Sciatic nerve (tissue), 2 donors: ENCODE measurements around the gene C19orf25. TPM values are rescaled to one million over a fixed set of nuclear protein-coding genes. Genes with fewer than 3 reads are reported as not detected.
A peak's percentile ranks its signal among the peaks of the same experiment; 100 is the strongest.

Experiments used
- ATAC-seq: fragments of 200-7000 bp; cut with Tn5 transposase; one replicate; pipeline ENCODE4 v1.9.1; 2020; ENCODE audit warnings: mild to moderate bottlenecking, moderate library complexity
- DNase-seq: peaks from one replicate; pipeline ENCODE4 v3.0.0-alpha.2; 2020; ENCODE audit warnings: low spot score
- intact Hi-C: fragments of 100-400 bp; cut with DNase I; formaldehyde crosslinking; loops from one replicate; pipeline ENCODE4 v1.14.2; 2022
- total RNA-seq: library from RNA; stranded (reverse); fragmentation: NEBNext Ultra II Directional; extraction: Animal tissue kit (Norgen Biotek cat#: 25700); gene quantifications from one replicate; pipeline ENCODE4 v1.2.1, GENCODE V29; 2021
- donor health status: DM: no; HTN: no; CAD: no.
- donor health status: DM: no; HTN: no; CAD: no.

The C19orf25 gene
- total RNA-seq, 1 donor from 2014 or later: 22.1 TPM

- DNase-seq: peak; percentile 75
- intact Hi-C loops: no loop called here
- peak; percentile 3 for ATAC-seq
Measured at GRCh38 chr19:1455336-1456120, 23.5 kb downstream of the C19orf25 start.

DNA sequence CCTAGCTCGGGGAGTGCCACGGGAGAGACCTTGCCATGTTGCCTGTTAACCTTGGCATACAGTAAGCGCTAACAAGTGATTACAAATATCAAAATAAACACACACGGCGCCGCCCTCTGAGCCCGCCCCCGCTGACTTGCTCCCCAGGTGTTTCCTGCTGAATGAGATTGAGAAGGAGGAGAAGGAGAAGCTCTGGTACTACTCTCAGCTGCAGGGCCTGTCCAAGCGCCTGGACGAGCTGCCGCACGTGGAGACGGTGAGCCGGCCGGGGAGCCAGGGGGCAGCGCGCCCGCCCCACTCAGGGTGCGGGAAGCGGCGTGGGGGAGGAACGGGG, 24.0 kb downstream of the C19orf25 start:
- ATAC-seq: no peak
- intact Hi-C loops: no loop called here
- DNase-seq: no peak

- ATAC-seq: peak; percentile 77
- peak; percentile 82 for DNase-seq
- intact Hi-C loops: no loop called here
Measured at GRCh38 chr19:1453525-1454364, 25.3 kb downstream of the C19orf25 start.

GRCh38 chr19:1452802-1453524, 26.1 kb downstream of the C19orf25 start:
- intact Hi-C loops: no loop called here
- DNase-seq (no peak), ATAC-seq (peak; percentile 4)

- DNase-seq (no peak), ATAC-seq (no peak)
- intact Hi-C loops: no loop called here
Measured at GRCh38 chr19:1451916-1452801, 26.9 kb downstream of the C19orf25 start.

- intact Hi-C loops: no loop called here
- DNase-seq (no peak), ATAC-seq (no peak)
Measured at GRCh38 chr19:1450735-1451731, 28.0 kb downstream of the C19orf25 start.

DNA sequence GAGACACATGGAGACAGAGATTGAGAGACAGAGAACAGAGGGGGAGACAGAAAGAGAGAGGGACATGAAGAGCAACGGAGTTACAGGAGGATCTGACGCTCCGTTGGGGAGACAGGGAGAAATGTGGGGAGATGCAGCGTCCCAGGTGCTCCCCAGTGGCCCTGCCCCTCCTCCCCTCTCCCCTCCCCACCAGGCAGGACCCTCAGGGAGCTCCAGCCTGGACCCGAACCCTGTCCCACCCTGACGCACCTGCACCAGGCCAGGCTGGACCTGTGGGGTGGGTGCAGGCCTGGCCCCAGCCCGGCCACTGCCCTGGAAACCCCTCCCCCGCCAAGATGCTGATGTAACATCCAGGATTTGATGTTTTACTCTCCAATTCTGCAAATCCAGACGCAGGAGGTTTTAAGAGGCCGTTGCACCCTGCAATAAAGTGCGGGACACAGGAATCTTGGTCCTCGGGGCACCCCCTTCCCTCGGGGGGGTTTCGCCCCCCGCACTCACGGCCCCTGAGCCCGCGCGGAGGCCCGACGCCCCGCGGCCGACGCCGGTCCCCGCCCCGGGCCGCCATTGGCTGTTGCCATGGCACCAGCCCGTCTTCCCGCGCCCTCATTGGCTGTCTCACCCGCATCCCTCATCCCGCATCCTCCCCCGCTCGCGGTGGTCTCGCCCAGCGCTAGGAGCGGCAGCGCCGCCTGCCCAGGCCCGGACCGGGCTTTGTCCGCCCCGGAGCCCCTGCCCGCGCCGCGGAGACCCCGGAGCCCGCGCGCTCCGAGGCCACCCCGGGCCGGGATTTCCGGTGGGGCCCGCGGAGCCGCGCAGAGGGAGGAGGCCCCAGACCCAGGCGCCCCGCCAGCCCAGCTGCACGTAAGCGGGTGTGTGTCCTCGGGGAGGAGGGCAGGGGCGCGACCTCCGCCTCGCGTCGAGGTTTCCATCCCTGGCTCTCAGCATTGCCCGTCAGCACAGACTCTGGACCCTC, 29.3 kb downstream of the C19orf25 start, which contains the start of gene APC2:
Gene APC2, plus strand, starts transcription at position 655 of the 976 bp plus-strand sequence. CDS start 2,881 bp downstream, outside the sequence.
- DNase-seq: no peak
- ATAC-seq: no peak
- intact Hi-C loops: no loop called here

GRCh38 chr19:1447944-1448343, 31.1 kb downstream of the C19orf25 start:
- ATAC-seq: no peak
- no peak for DNase-seq
- intact Hi-C loops: no loop called here

GRCh38 chr19:1447504-1447903, 31.5 kb downstream of the C19orf25 start:
- ATAC-seq (no peak), DNase-seq (no peak)
- intact Hi-C loops: no loop called here

- intact Hi-C loops: no loop called here
- ATAC-seq: no peak
- DNase-seq: no peak
Measured at GRCh38 chr19:1446713-1447481, 32.1 kb downstream of the C19orf25 start.

GRCh38 chr19:1445932-1446712, 32.9 kb downstream of the C19orf25 start:
- ATAC-seq (no peak), DNase-seq (no peak)
- intact Hi-C loops: no loop called here

DNA sequence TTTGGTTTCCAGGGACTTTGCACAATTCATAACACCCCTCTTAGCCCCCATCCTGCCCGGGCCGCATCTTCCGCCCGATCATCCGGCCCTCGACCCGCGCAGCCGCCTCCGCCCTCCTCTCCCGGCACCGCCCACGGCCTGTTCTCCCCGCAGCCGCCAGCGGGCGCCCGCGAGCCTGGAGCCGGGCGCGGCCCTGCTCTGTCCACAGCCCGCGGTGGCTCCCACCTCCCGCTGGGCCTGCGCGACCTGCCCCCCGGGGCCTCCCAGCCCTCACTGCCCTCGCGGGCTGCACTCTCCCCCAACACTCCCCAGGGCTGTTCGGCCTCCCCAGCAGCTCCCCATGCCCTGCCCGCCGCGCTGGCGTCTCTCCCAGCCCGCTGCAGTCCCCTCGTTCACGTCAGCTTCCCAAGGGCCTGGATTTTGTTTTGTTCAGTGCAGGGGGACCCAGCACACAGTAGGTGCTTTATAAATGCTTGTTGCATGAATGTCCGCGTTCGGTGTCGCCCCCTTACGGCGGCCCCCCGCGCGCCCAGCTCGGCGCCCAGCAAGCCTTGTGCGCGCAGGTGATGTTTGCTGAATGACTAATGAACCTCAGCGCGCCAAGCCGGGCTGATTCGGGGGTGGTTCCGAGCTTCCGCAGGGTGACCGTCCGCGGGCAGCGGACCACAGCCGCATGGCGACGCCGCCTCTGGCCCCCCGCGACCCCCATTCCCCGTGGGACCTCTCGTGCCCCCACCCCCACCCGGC, 33.7 kb downstream of the C19orf25 start:
- DNase-seq (peak; percentile 82), ATAC-seq (peak; percentile 79)
- intact Hi-C loops: no loop called here

DNA sequence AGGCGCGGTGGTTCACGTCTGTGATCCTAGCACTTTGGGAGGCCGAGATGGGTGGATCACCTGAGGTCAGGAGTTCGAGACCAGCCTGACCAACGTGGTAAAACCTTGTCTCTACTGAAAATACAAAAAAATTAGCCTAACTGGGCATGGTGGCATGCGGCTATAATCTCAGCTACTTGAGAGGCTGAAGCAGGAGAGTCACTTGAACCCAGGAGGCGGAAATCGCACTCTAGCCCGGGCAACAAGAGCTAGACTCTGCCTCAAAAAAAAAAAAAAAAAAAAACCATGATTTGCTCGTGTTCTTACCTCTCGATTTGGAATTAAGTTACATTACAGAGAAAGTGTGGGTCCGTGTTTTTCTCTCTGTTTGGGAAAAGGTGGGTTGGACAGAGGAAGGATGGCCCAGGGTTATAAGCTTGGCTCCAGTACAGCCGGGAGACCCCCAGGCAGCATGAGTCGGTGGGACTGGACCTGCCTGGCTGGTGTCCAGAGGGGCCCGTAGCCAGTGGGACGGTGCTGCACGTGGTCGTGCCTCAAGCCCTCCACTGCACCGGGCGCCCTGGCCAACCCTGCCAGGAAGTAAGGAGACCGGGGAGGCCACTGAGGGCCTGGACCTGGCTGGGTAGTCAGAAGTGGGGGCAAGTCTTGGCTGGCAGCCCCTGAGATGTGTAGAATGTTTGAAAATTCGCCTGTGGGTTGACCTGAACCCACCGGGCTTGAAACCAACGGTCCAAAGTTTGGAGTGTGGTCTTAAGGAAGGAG, 37.2 kb downstream of the C19orf25 start:
- ATAC-seq: no peak
- no peak for DNase-seq
- intact Hi-C loops: no loop called here

DNA sequence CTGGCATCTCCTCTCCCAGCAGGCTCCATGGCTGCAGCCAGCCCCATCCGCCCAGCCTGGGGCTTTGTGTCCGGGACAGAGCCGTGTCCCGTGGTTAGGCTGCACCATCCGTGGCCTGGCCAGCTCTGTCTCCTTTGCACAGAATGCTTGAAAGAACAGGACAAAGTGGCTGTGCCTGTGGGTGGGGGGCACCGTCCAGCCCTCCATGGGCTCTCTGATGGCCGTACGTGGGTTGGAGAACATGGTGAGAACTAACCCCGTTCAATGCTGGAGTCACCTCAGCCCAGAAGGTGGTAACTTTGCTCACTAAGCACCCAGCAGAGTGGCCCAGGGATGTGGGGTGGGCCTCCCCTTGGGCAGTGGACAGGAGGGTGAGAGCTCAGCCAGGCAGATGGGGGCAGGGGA, 38.0 kb downstream of the C19orf25 start:
- ATAC-seq: no peak
- DNase-seq: no peak
- intact Hi-C loops: no loop called here
